ENCODE results near the gene TRPT1. TPM values are rescaled to one million over a fixed set of nuclear protein-coding genes. Genes with fewer than 3 reads are reported as not detected.
A peak's percentile ranks its signal among the peaks of the same experiment; 100 is the strongest.

The TRPT1 gene
- total and polyA plus RNA-seq, 2 experiments from 2014 or later = 50.7 to 66.0 TPM

GRCh38 chr11:64181506-64182411 lies 44.2 kb downstream of the TRPT1 start:
- peak overlapping the region; percentile 53 for H3K27ac ChIP-seq
- H3K4me1 ChIP-seq (ENCODE audit: insufficient read depth) = peaks cover 14% of the 10 kb centered on the region
- peaks cover 14% of the 10 kb centered on the region for H3F3A ChIP-seq (ENCODE audit: insufficient read depth)
- H2AFZ ChIP-seq = peak overlapping the region; percentile 80
- H3K9me3 ChIP-seq (ENCODE audit: low read depth) = no peaks in the 10 kb centered on the region
- H3K9ac ChIP-seq = peak overlapping the region; percentile 63
- no peaks in the 10 kb centered on the region for H4K20me1 ChIP-seq (ENCODE audit: insufficient read depth)
- peak overlapping the region; percentile 75 for H3K4me2 ChIP-seq (ENCODE audit: unreplicated experiment)
- in situ Hi-C loops (cut with MboI) = no loop called here
- peak; percentile 97 for DNase-seq
- TF ChIP-seq EZH2phosphoT487 (IDR thresholded peaks at IDR 0.05; ENCODE audit: insufficient read depth, low read depth) = no peak
- no peak for TF ChIP-seq EZH2 (IDR thresholded peaks at IDR 0.05; ENCODE audit: insufficient read depth, poor library complexity, severe bottlenecking)
- H3K4me3 ChIP-seq = peak overlapping the region; percentile 49
- no peaks in the 10 kb centered on the region for H3K36me3 ChIP-seq (ENCODE audit: low read depth)
- no peaks in the 10 kb centered on the region for H3K9me2 ChIP-seq (ENCODE audit: insufficient read depth)
- 33 to 36% methylated on average over 17 of the region's 17 CpGs for WGBS, 2 experiments (ENCODE audit: low coverage in 1 of 2, low lambda C conversion rate in 2 of 2, missing lambda C conversion rate in 2 of 2)
- peaks cover 27% of the 10 kb centered on the region for H3K79me2 ChIP-seq (ENCODE audit: insufficient read depth)
- H3K27me3 ChIP-seq (replicated peaks; ENCODE audit: insufficient read depth) = no peaks in the 10 kb centered on the region

DNA sequence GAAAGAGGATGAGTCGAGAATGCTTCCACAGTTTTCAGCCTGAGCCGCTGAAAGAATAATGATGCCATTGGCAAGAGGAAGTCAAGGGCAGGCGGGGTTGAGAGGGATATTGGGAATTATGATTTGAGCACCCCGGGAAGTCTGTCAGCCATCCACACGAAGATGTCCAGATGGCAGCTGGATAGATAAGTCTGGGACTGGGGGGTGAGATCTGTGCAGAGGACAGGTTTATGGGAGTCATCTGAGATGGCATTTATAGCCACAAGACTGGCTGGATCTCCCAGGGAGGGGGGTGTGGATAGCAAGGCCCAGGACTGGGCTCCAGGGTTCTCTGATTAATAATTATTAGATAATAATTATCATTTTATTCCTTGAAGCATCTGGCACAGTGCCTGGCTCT lies 45.1 kb downstream of the TRPT1 start:
- peak overlapping the region; percentile 75 for H3K4me2 ChIP-seq (ENCODE audit: unreplicated experiment)
- no peaks in the 10 kb centered on the region for H3K27me3 ChIP-seq (replicated peaks; ENCODE audit: insufficient read depth)
- peak overlapping the region; percentile 63 for H3K9ac ChIP-seq
- peaks cover 14% of the 10 kb centered on the region for H3F3A ChIP-seq (ENCODE audit: insufficient read depth)
- H3K9me3 ChIP-seq (ENCODE audit: low read depth) = no peaks in the 10 kb centered on the region
- peak; percentile 42 for DNase-seq
- H3K79me2 ChIP-seq (ENCODE audit: insufficient read depth) = peaks cover 27% of the 10 kb centered on the region
- no peaks in the 10 kb centered on the region for H3K9me2 ChIP-seq (ENCODE audit: insufficient read depth)
- no peaks in the 10 kb centered on the region for H3K36me3 ChIP-seq (ENCODE audit: low read depth)
- H2AFZ ChIP-seq = peak overlapping the region; percentile 80; the same call in 1 of the 2 replicates
- H3K4me1 ChIP-seq (ENCODE audit: insufficient read depth) = peaks cover 14% of the 10 kb centered on the region
- TF ChIP-seq EZH2 (IDR thresholded peaks at IDR 0.05; ENCODE audit: insufficient read depth, poor library complexity, severe bottlenecking) (no peak), EZH2phosphoT487 (IDR thresholded peaks at IDR 0.05; ENCODE audit: insufficient read depth, low read depth) (no peak)
- peak overlapping the region; percentile 53 for H3K27ac ChIP-seq
- WGBS, 2 experiments (ENCODE audit: low coverage in 1 of 2, low lambda C conversion rate in 2 of 2, missing lambda C conversion rate in 2 of 2) = 49 to 51% methylated on average over 5 of the region's 5 CpGs
- H3K4me3 ChIP-seq = peak overlapping the region; percentile 49
- in situ Hi-C loops (cut with MboI) = no loop called here
- H4K20me1 ChIP-seq (ENCODE audit: insufficient read depth) = no peaks in the 10 kb centered on the region

DNA sequence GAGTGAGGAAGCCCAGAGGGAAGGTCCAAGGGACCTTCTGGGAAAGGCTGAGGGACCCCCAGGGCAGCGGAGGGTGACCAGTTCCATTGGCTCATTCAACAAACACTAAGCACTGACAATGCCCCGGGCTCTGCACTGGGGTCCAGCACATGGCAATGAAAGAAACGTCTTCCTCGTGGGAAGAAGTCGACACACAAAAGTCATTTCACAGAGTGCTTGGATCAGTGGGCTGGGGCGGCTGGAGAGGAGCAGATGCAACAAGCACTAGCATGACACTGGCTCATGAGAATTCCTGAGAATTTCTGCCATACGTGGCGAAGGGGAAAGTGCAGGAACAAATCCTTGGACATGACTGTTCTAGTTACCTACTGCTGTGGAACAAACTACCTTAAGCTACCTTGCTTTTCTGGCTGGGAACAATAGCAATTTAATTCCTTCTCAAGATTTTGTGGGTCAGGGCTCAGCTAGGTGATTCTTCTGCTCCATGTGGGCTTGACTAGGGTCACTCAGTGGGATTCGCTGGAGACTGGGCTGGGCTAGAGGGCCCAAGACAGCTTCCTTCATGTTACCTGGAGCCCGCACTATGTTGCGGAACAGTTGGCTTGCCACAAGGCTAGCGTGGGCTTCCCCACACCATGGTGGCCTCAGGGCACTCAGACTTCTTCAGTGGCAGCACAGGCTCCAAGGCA lies 46.9 kb downstream of the TRPT1 start:
- Histone ChIP-seq H3K9ac (no peak overlapping the region), H3K9me2 (ENCODE audit: insufficient read depth) (no peaks in the 10 kb centered on the region), H4K20me1 (ENCODE audit: insufficient read depth) (no peaks in the 10 kb centered on the region), H3K36me3 (ENCODE audit: low read depth) (no peaks in the 10 kb centered on the region), H3K79me2 (ENCODE audit: insufficient read depth) (peaks cover 18% of the 10 kb centered on the region), H3K4me1 (ENCODE audit: insufficient read depth) (peaks cover 14% of the 10 kb centered on the region), H3K9me3 (ENCODE audit: low read depth) (no peaks in the 10 kb centered on the region), H3F3A (ENCODE audit: insufficient read depth) (peaks cover 8% of the 10 kb centered on the region), H3K4me2 (ENCODE audit: unreplicated experiment) (no peak overlapping the region), H3K27me3 (replicated peaks; ENCODE audit: insufficient read depth) (no peaks in the 10 kb centered on the region), H3K27ac (no peak overlapping the region), H3K4me3 (no peak overlapping the region), H2AFZ (no peak overlapping the region)
- in situ Hi-C loops (cut with MboI) = no loop called here
- DNase-seq = no peak
- TF ChIP-seq EZH2phosphoT487 (IDR thresholded peaks at IDR 0.05; ENCODE audit: insufficient read depth, low read depth) (no peak), EZH2 (IDR thresholded peaks at IDR 0.05; ENCODE audit: insufficient read depth, poor library complexity, severe bottlenecking) (no peak)
- 97% methylated on average over 12 of the region's 12 CpGs for WGBS, 2 experiments (ENCODE audit: low coverage in 1 of 2, low lambda C conversion rate in 2 of 2, missing lambda C conversion rate in 2 of 2)

DNA sequence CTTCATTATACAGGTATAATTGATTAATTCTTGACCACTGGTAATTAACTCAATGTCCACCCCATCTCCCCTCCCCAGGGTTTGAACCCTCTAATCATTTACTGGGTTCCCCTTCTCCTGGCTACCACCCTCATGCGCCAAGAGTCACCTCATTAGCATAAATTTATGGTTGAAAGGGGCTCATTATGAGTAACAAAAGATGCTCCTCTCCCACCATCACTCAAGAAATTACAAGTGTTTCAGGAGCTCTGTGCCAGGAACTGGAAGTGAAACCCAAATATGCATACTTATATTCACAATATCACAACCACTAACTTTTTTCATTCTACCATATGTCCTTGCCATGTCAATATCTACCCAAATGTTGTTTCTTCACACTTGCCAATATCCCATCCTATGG lies 47.8 kb downstream of the TRPT1 start:
- Histone ChIP-seq H3K4me3 (no peak overlapping the region), H3K4me1 (ENCODE audit: insufficient read depth) (peaks cover 14% of the 10 kb centered on the region), H4K20me1 (ENCODE audit: insufficient read depth) (no peaks in the 10 kb centered on the region), H3K9ac (no peak overlapping the region), H3F3A (ENCODE audit: insufficient read depth) (peaks cover 8% of the 10 kb centered on the region), H3K9me2 (ENCODE audit: insufficient read depth) (no peaks in the 10 kb centered on the region), H3K9me3 (ENCODE audit: low read depth) (no peaks in the 10 kb centered on the region), H3K27ac (no peak overlapping the region), H3K79me2 (ENCODE audit: insufficient read depth) (peaks cover 9% of the 10 kb centered on the region), H3K27me3 (replicated peaks; ENCODE audit: insufficient read depth) (no peaks in the 10 kb centered on the region), H3K36me3 (ENCODE audit: low read depth) (no peaks in the 10 kb centered on the region), H2AFZ (no peak overlapping the region), H3K4me2 (ENCODE audit: unreplicated experiment) (no peak overlapping the region)
- no peak for DNase-seq
- 86 to 100% methylated on average over 1 of the region's 1 CpG for WGBS, 2 experiments (ENCODE audit: low coverage in 1 of 2, low lambda C conversion rate in 2 of 2, missing lambda C conversion rate in 2 of 2)
- in situ Hi-C loops (cut with MboI) = no loop called here
- TF ChIP-seq EZH2 (IDR thresholded peaks at IDR 0.05; ENCODE audit: insufficient read depth, poor library complexity, severe bottlenecking) (no peak), EZH2phosphoT487 (IDR thresholded peaks at IDR 0.05; ENCODE audit: insufficient read depth, low read depth) (no peak)

All from GM23248 (cell line).